Epithelial cell of proximal tubule (primary cell): Measurements from ENCODE around the gene ADAMTS4. TPM values are rescaled to one million over a fixed set of nuclear protein-coding genes. Genes with fewer than 3 reads are reported as not detected.

Source experiments
- DNase-seq: peaks from one replicate; pipeline ENCODE4 v3.0.0-alpha.2; 2011; ENCODE audit warnings: low read depth
- H3K4me3 ChIP-seq: 2 replicates; pipeline ENCODE4 v1.5.1; 2011; ENCODE audit warnings: low read depth, mild to moderate bottlenecking, low read length
- CTCF ChIP-seq: conservative IDR thresholded peaks from 2 replicates; pipeline ENCODE4 v1.5.1; 2012; ENCODE audit warnings: low read depth, mild to moderate bottlenecking, low read length
- total RNA-seq: library from RNA; depleted of rRNA; stranded (reverse); fragments of >200 nt; gene quantifications from 2 replicates; pipeline ENCODE4 v1.2.3, GENCODE V29; 2015

ADAMTS4 gene
- total RNA-seq, 1 donor from 2014 or later, result under 0.01 TPM

GRCh38 chr1:161187311-161187710 is 11.5 kb downstream of the ADAMTS4 start:
- DNase-seq, result no peak
- no peak overlapping the region for H3K4me3 ChIP-seq
- no peak for TF ChIP-seq CTCF

GRCh38 chr1:161185732-161186311 is 13.0 kb downstream of the ADAMTS4 start:
- H3K4me3 ChIP-seq, result no peak overlapping the region
- no peak for DNase-seq
- no peak for TF ChIP-seq CTCF

- H3K4me3 ChIP-seq, result no peak overlapping the region
- DNase-seq, result no peak
- no peak for TF ChIP-seq CTCF
These were observed 13.6 kb downstream of the ADAMTS4 start for GRCh38 chr1:161185282-161185682.

- no peak for TF ChIP-seq CTCF
- no peak overlapping the region for H3K4me3 ChIP-seq
- DNase-seq, result no peak
These were observed 16.6 kb downstream of the ADAMTS4 start for GRCh38 chr1:161182214-161182613.

GRCh38 chr1:161180639-161181038 is 18.2 kb downstream of the ADAMTS4 start:
- no peak for DNase-seq
- no peak overlapping the region for H3K4me3 ChIP-seq
- peak; percentile 45 for TF ChIP-seq CTCF

GRCh38 chr1:161179698-161180097 is 19.2 kb downstream of the ADAMTS4 start:
- TF ChIP-seq CTCF, result no peak
- no peak overlapping the region for H3K4me3 ChIP-seq
- no peak for DNase-seq

- peak overlapping the region; percentile 73 for H3K4me3 ChIP-seq
- TF ChIP-seq CTCF, result no peak
- no peak for DNase-seq
These were observed 21.0 kb downstream of the ADAMTS4 start for GRCh38 chr1:161177936-161178244.
